ENCODE measurements around the gene SPTB. TPM values are rescaled to one million over a fixed set of nuclear protein-coding genes. Genes with fewer than 3 reads are reported as not detected.

Gene SPTB
- total RNA-seq, 1 donor from 2014 or later: 3.0 TPM

DNA sequence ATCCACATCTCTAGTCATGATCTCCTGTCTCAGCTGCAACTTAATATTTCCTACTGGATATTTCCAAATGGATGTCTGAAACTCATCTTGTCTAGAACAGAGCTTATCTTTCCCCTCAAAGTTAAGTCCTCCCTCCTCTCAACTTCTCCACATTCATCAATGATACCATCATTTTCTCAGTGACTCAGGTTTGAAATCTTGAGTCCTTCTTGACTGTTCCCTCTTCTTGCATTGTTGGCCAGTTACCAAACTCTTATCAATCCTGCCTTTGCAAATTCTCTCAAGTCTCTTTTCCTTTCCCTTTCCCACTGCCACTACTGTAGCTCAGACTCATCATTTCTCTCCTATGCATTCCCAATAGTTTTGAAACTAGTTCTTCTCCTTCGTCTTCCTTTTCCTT is 20.3 kb upstream of the SPTB start:
- no peaks in the 10 kb centered on the region for H3K4me1 ChIP-seq
- no peak for ATAC-seq
- TF ChIP-seq, protein P1, sequence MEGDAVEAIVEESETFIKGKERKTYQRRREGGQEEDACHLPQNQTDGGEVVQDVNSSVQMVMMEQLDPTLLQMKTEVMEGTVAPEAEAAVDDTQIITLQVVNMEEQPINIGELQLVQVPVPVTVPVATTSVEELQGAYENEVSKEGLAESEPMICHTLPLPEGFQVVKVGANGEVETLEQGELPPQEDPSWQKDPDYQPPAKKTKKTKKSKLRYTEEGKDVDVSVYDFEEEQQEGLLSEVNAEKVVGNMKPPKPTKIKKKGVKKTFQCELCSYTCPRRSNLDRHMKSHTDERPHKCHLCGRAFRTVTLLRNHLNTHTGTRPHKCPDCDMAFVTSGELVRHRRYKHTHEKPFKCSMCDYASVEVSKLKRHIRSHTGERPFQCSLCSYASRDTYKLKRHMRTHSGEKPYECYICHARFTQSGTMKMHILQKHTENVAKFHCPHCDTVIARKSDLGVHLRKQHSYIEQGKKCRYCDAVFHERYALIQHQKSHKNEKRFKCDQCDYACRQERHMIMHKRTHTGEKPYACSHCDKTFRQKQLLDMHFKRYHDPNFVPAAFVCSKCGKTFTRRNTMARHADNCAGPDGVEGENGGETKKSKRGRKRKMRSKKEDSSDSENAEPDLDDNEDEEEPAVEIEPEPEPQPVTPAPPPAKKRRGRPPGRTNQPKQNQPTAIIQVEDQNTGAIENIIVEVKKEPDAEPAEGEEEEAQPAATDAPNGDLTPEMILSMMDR (IDR thresholded peaks at IDR 0.05): no peak
- intact Hi-C loops (cut with DNase I): no loop called here
- no peaks in the 10 kb centered on the region for H3K36me3 ChIP-seq
- no peaks in the 10 kb centered on the region for H3K9me3 ChIP-seq
- no peak overlapping the region for H3K4me3 ChIP-seq
- DNase-seq: no peak
- no peak overlapping the region for H3K27ac ChIP-seq
- no peaks in the 10 kb centered on the region for H3K27me3 ChIP-seq

DNA sequence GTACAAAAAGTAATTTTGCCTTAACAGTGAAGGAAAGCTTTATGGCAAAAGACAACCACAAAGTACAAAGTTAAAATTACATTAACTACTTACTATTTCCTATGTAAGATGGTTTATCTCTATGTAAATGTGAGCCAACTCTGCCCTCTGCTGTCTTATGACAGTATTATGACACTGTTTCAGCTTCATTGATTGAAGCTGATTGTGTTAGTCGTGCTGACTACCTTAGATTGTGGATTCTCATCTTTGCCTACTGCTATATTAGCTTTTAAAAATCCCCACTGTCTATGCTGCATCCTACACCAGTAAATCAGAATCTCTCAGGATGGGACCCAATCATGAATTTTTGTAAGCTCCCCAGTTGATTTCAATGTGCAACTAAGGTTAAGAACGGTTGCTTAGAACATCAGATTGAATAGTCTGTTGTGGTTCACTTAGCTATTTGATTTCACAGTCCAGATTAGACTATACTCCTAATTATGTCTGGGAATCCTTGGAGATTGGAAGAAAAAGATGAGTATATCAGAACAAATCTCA is 12.2 kb upstream of the SPTB start:
- intact Hi-C loops (cut with DNase I): no loop called here

GRCh38 chr14:64891173-64891838 is 11.6 kb upstream of the SPTB start:
- Histone ChIP-seq H3K9me3 (no peaks in the 10 kb centered on the region), H3K27me3 (no peaks in the 10 kb centered on the region), H3K4me1 (no peaks in the 10 kb centered on the region), H3K36me3 (no peaks in the 10 kb centered on the region), H3K4me3 (no peak overlapping the region), H3K27ac (no peak overlapping the region)
- TF ChIP-seq, protein P1 (IDR thresholded peaks at IDR 0.05): no peak
- intact Hi-C loops (cut with DNase I): no loop called here
- no peak for DNase-seq
- no peak for ATAC-seq

More for the DNA sequence above, 12.2 kb upstream of the SPTB start:
- no peak overlapping the region for H3K27ac ChIP-seq
- TF ChIP-seq, protein P1 (IDR thresholded peaks at IDR 0.05): peak; percentile 71
- no peaks in the 10 kb centered on the region for H3K4me1 ChIP-seq
- no peaks in the 10 kb centered on the region for H3K27me3 ChIP-seq
- H3K4me3 ChIP-seq: no peak overlapping the region
- DNase-seq: no peak
- peak; percentile 87 for ATAC-seq
- no peaks in the 10 kb centered on the region for H3K9me3 ChIP-seq
- no peaks in the 10 kb centered on the region for H3K36me3 ChIP-seq

GRCh38 chr14:64889352-64889751 is 9.6 kb upstream of the SPTB start:
- Histone ChIP-seq H3K4me1 (no peaks in the 10 kb centered on the region), H3K36me3 (no peaks in the 10 kb centered on the region), H3K27me3 (no peaks in the 10 kb centered on the region), H3K27ac (no peak overlapping the region), H3K9me3 (no peaks in the 10 kb centered on the region), H3K4me3 (no peak overlapping the region)
- DNase-seq (no peak), ATAC-seq (no peak)
- intact Hi-C loops (cut with DNase I): loop anchor here (10.0 kb wide), 1 partner anchor 65 kb away; no protein-coding TSS in a partner anchor
- TF ChIP-seq, protein P1 (IDR thresholded peaks at IDR 0.05): no peak

DNA sequence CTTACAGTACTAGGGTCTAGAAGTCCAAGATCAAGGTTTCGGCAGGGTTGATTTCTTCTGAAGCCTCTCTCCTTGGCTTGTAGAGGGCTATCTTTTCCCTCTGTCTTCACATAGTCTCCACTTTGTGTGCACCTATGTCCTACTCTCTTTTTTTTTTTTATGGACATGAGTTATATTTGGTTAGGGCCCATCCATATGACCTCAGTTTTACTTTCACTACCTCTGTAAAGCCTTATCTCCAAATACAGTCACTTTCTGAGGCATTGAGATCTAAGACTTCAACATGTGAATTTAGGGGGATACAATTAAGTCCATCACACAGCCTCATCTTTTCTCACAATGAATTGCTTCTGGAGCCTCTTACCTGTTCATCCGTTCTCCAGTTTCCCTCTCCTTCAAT is 5.9 kb upstream of the SPTB start:
- Histone ChIP-seq H3K27ac (no peak overlapping the region), H3K4me1 (peaks cover under 1% of the 10 kb centered on the region), H3K27me3 (peaks cover 21% of the 10 kb centered on the region), H3K9me3 (no peaks in the 10 kb centered on the region), H3K36me3 (no peaks in the 10 kb centered on the region), H3K4me3 (no peak overlapping the region)
- TF ChIP-seq, protein P1 (IDR thresholded peaks at IDR 0.05): no peak
- ATAC-seq: no peak
- no peak for DNase-seq
- intact Hi-C loops (cut with DNase I): loop anchor here (10.0 kb wide), 1 partner anchor 61 kb away; no protein-coding TSS in a partner anchor
